GM23338 (cell line): ENCODE measurements around the gene OR12D1. TPM values are rescaled to one million over a fixed set of nuclear protein-coding genes. Genes with fewer than 3 reads are reported as not detected.

Experiments
- ATAC-seq: fragments of 200-7000 bp; cut with Tn5 transposase; 3 replicates; pipeline ENCODE4 v1.9.1; 2020
- DNase-seq: peaks from one replicate; pipeline ENCODE4 v3.0.0-alpha.2; 2015; ENCODE audit warnings: low spot score
- H2AFZ ChIP-seq: fragments of 200-600 bp; sonication (generic); 2 replicates; pipeline ENCODE4 v1.8.0; 2016; ENCODE audit warnings: antibody characterized with exemption, mild to moderate bottlenecking, moderate library complexity
- H3F3A ChIP-seq: fragments of 200-600 bp; sonication (generic); replicated peaks from 2 replicates; pipeline ENCODE4 v1.8.0; 2017; ENCODE audit warnings: antibody characterized with exemption, mixed run types, low read depth
- H3K27ac ChIP-seq: fragments of 200-600 bp; sonication (generic); 2 replicates; pipeline ENCODE4 v1.6.1; 2016; ENCODE audit warnings: low read depth
- H3K27me3 ChIP-seq: fragments of 200-600 bp; sonication (generic); 2 replicates; pipeline ENCODE4 v1.8.0; 2016; ENCODE audit warnings: mild to moderate bottlenecking, mixed run types, moderate library complexity; ENCODE audit not compliant: insufficient read depth
- H3K36me3 ChIP-seq: fragments of 200-600 bp; sonication (generic); 2 replicates; pipeline ENCODE4 v1.8.0; 2016; ENCODE audit warnings: mild to moderate bottlenecking; ENCODE audit not compliant: insufficient read depth
- H3K4me1 ChIP-seq: fragments of 200-600 bp; sonication (generic); 2 replicates; pipeline ENCODE4 v1.8.0; 2016; ENCODE audit warnings: mild to moderate bottlenecking, moderate library complexity; ENCODE audit not compliant: insufficient read depth
- H3K4me2 ChIP-seq: fragments of 200-600 bp; sonication (generic); 2 replicates; pipeline ENCODE4 v1.7.1; 2017; ENCODE audit warnings: mixed run types
- H3K4me3 ChIP-seq: fragments of 200-600 bp; sonication (generic); 2 replicates; pipeline ENCODE4 v1.6.1; 2016; ENCODE audit warnings: mixed run types
- H3K79me2 ChIP-seq: fragments of 200-600 bp; sonication (generic); replicated peaks from 2 replicates; pipeline ENCODE4 v1.8.0; 2017; ENCODE audit warnings: mild to moderate bottlenecking; ENCODE audit not compliant: insufficient read depth
- H3K9me2 ChIP-seq: fragments of 200-600 bp; sonication (generic); 2 replicates; pipeline ENCODE4 v1.8.0; 2017; ENCODE audit not compliant: insufficient read depth
- H4K20me1 ChIP-seq: fragments of 200-600 bp; sonication (generic); replicated peaks from 2 replicates; pipeline ENCODE4 v1.8.0; 2017; ENCODE audit warnings: mild to moderate bottlenecking; ENCODE audit not compliant: insufficient read depth
- H3K27ac Mint-ChIP-seq: 2 replicates; pipeline ENCODE4 v1.8.0; 2020; ENCODE audit warnings: inconsistent platforms, mild to moderate bottlenecking, moderate library complexity, mixed read lengths
- H3K27me3 Mint-ChIP-seq: 3 replicates; pipeline ENCODE4 v1.8.0; 2022; ENCODE audit warnings: low read depth, mild to moderate bottlenecking, moderate library complexity, mixed read lengths, inconsistent platforms; ENCODE audit not compliant: insufficient read depth, poor library complexity
- H3K36me3 Mint-ChIP-seq: 3 replicates; pipeline ENCODE4 v1.8.0; 2021; ENCODE audit warnings: low read depth, mild to moderate bottlenecking, inconsistent platforms, moderate library complexity, mixed read lengths
- H3K4me1 Mint-ChIP-seq: 3 replicates; pipeline ENCODE4 v1.8.0; 2020; ENCODE audit warnings: mild to moderate bottlenecking, inconsistent platforms, mixed read lengths
- H3K4me3 Mint-ChIP-seq: 3 replicates; pipeline ENCODE4 v1.8.0; 2021; ENCODE audit warnings: moderate library complexity, mild to moderate bottlenecking, inconsistent platforms, mixed read lengths
- H3K9me3 Mint-ChIP-seq: 3 replicates; pipeline ENCODE4 v1.8.0; 2020; ENCODE audit warnings: moderate library complexity, mild to moderate bottlenecking, inconsistent platforms, mixed read lengths
- EZH2 ChIP-seq: fragments of 200-600 bp; sonication (generic); IDR thresholded peaks from one replicate; pipeline ENCODE4 v1.8.0; 2017; ENCODE audit warnings: antibody characterized with exemption, mild to moderate bottlenecking, low read depth; ENCODE audit not compliant: unreplicated experiment
- EZH2phosphoT487 ChIP-seq: fragments of 200-600 bp; sonication (generic); IDR thresholded peaks from one replicate; pipeline ENCODE4 v1.8.1; 2018; ENCODE audit warnings: antibody characterized with exemption; ENCODE audit not compliant: unreplicated experiment
- JUNB ChIP-seq: IDR thresholded peaks from one replicate; pipeline ENCODE4 v1.6.1; 2016; ENCODE audit warnings: antibody characterized with exemption; ENCODE audit not compliant: unreplicated experiment
- NANOG ChIP-seq: IDR thresholded peaks from 2 replicates; pipeline ENCODE4 v1.6.1; 2016; ENCODE audit warnings: antibody characterized with exemption, borderline replicate concordance
- POLR2AphosphoS5 ChIP-seq: IDR thresholded peaks from 2 replicates; pipeline ENCODE4 v1.6.1; 2016; ENCODE audit warnings: antibody characterized with exemption, low read depth
- STAT1 ChIP-seq: IDR thresholded peaks from one replicate; pipeline ENCODE4 v1.6.1; 2016; ENCODE audit warnings: antibody characterized with exemption; ENCODE audit not compliant: unreplicated experiment
- ZNF114 ChIP-seq: fragments of 250-450 bp; sonication (Bioruptor Pico); IDR thresholded peaks from 2 replicates; pipeline ENCODE4 v1.5.0; 2020; ENCODE audit warnings: mild to moderate bottlenecking, moderate library complexity
- polyA plus RNA-seq: library from polyadenylated mRNA; unstranded; fragments of >200 nt; fragmentation: Nextera tagmentation; extraction: Ambion mirVana; gene quantifications from 2 replicates; pipeline ENCODE4 v1.2.1, GENCODE V29; 2016
- total RNA-seq: library from RNA; depleted of rRNA; stranded (reverse); fragments of >200 nt; shearing (Covaris generic); gene quantifications from 2 replicates; pipeline ENCODE4 v1.2.3, GENCODE V29; 2014
- TF ChIP-seq, protein P1 (sequence below): IDR thresholded peaks from 2 replicates; pipeline ENCODE4 v1.6.1; 2016; ENCODE audit warnings: antibody characterized with exemption
- TF ChIP-seq, protein P2 (sequence below): IDR thresholded peaks from one replicate; pipeline ENCODE4 v1.6.1; 2018; ENCODE audit warnings: antibody characterized with exemption; ENCODE audit not compliant: unreplicated experiment
- TF ChIP-seq, protein P3 (sequence below), 2 experiments: fragments of 200-600 bp in 1 of 2; sonication (generic) in 1 of 2; conservative IDR thresholded peaks; 2 replicates each; pipeline versions ENCODE4 v1.5.1 to v1.6.1; 2016 to 2017; ENCODE audit warnings: antibody characterized with exemption in 2 of 2, low read depth in 2 of 2, mild to moderate bottlenecking in 2 of 2, moderate library complexity in 1 of 2

Gene OR12D1
- total and polyA plus RNA-seq, 2 experiments from 2014 or later = not detected

DNA sequence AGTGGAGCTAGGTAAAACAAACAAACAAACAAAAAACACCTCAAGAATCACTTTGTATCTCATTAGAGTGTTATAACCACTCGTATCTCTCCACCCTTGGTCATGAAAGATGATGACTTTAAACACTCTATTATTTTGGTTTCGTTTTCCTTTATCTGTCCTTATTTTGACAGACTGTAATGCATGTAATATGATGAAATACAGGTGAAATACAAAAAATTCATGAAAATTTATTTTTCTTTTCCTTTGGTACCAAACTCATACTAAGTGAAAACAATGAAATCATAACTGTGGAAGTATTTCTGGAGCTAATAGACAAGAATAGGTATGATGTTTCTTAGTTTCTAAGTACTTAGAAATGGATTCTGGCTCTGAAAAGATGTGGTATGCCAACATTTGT, 15.2 kb upstream of the OR12D1 start:
- TF ChIP-seq EZH2 (no peak), EZH2phosphoT487 (no peak), NANOG (no peak), STAT1 (no peak), POLR2AphosphoS5 (no peak), JUNB (no peak), ZNF114 (no peak)
- TF ChIP-seq, protein P1, sequence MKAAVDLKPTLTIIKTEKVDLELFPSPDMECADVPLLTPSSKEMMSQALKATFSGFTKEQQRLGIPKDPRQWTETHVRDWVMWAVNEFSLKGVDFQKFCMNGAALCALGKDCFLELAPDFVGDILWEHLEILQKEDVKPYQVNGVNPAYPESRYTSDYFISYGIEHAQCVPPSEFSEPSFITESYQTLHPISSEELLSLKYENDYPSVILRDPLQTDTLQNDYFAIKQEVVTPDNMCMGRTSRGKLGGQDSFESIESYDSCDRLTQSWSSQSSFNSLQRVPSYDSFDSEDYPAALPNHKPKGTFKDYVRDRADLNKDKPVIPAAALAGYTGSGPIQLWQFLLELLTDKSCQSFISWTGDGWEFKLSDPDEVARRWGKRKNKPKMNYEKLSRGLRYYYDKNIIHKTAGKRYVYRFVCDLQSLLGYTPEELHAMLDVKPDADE = no peak
- TF ChIP-seq, protein P2, sequence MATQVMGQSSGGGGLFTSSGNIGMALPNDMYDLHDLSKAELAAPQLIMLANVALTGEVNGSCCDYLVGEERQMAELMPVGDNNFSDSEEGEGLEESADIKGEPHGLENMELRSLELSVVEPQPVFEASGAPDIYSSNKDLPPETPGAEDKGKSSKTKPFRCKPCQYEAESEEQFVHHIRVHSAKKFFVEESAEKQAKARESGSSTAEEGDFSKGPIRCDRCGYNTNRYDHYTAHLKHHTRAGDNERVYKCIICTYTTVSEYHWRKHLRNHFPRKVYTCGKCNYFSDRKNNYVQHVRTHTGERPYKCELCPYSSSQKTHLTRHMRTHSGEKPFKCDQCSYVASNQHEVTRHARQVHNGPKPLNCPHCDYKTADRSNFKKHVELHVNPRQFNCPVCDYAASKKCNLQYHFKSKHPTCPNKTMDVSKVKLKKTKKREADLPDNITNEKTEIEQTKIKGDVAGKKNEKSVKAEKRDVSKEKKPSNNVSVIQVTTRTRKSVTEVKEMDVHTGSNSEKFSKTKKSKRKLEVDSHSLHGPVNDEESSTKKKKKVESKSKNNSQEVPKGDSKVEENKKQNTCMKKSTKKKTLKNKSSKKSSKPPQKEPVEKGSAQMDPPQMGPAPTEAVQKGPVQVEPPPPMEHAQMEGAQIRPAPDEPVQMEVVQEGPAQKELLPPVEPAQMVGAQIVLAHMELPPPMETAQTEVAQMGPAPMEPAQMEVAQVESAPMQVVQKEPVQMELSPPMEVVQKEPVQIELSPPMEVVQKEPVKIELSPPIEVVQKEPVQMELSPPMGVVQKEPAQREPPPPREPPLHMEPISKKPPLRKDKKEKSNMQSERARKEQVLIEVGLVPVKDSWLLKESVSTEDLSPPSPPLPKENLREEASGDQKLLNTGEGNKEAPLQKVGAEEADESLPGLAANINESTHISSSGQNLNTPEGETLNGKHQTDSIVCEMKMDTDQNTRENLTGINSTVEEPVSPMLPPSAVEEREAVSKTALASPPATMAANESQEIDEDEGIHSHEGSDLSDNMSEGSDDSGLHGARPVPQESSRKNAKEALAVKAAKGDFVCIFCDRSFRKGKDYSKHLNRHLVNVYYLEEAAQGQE = no peak
- TF ChIP-seq, protein P3, sequence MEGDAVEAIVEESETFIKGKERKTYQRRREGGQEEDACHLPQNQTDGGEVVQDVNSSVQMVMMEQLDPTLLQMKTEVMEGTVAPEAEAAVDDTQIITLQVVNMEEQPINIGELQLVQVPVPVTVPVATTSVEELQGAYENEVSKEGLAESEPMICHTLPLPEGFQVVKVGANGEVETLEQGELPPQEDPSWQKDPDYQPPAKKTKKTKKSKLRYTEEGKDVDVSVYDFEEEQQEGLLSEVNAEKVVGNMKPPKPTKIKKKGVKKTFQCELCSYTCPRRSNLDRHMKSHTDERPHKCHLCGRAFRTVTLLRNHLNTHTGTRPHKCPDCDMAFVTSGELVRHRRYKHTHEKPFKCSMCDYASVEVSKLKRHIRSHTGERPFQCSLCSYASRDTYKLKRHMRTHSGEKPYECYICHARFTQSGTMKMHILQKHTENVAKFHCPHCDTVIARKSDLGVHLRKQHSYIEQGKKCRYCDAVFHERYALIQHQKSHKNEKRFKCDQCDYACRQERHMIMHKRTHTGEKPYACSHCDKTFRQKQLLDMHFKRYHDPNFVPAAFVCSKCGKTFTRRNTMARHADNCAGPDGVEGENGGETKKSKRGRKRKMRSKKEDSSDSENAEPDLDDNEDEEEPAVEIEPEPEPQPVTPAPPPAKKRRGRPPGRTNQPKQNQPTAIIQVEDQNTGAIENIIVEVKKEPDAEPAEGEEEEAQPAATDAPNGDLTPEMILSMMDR (conservative IDR thresholded peaks at IDR 0.05; ENCODE audit: low read depth in 2 of 2) = no peak
- H2AFZ ChIP-seq = no peak overlapping the region; the same call in 1 of the 2 replicates

More for the DNA sequence above, 15.2 kb upstream of the OR12D1 start:
- no peak overlapping the region for H3K4me3 ChIP-seq
- H4K20me1 ChIP-seq = no peaks in the 10 kb centered on the region
- Mint-ChIP-seq H3K27ac (no peak overlapping the region), H3K4me3 (no peak overlapping the region), H3K4me1 (peaks cover 4% of the 10 kb centered on the region), H3K36me3 (no peaks in the 10 kb centered on the region), H3K9me3 (no peaks in the 10 kb centered on the region), H3K27me3 (peaks cover 2% of the 10 kb centered on the region)
- ATAC-seq (no peak), DNase-seq (no peak)
- H3K79me2 ChIP-seq = no peaks in the 10 kb centered on the region
- no peaks in the 10 kb centered on the region for H3K27me3 ChIP-seq
- no peak overlapping the region for H3K4me2 ChIP-seq
- peaks cover 2% of the 10 kb centered on the region; the same call in 1 of the 2 replicates for H3K9me2 ChIP-seq
- H3F3A ChIP-seq = no peaks in the 10 kb centered on the region
- H3K27ac ChIP-seq = no peak overlapping the region
- no peaks in the 10 kb centered on the region for H3K36me3 ChIP-seq
- H3K4me1 ChIP-seq = no peaks in the 10 kb centered on the region
